ENCODE measurements around the gene NBAS. TPM values are rescaled to one million over a fixed set of nuclear protein-coding genes. Genes with fewer than 3 reads are reported as not detected.
A peak's percentile ranks its signal among the peaks of the same experiment; 100 is the strongest.

Gene NBAS
- total RNA-seq, 1 experiment from 2014 or later: 27.9 TPM

DNA sequence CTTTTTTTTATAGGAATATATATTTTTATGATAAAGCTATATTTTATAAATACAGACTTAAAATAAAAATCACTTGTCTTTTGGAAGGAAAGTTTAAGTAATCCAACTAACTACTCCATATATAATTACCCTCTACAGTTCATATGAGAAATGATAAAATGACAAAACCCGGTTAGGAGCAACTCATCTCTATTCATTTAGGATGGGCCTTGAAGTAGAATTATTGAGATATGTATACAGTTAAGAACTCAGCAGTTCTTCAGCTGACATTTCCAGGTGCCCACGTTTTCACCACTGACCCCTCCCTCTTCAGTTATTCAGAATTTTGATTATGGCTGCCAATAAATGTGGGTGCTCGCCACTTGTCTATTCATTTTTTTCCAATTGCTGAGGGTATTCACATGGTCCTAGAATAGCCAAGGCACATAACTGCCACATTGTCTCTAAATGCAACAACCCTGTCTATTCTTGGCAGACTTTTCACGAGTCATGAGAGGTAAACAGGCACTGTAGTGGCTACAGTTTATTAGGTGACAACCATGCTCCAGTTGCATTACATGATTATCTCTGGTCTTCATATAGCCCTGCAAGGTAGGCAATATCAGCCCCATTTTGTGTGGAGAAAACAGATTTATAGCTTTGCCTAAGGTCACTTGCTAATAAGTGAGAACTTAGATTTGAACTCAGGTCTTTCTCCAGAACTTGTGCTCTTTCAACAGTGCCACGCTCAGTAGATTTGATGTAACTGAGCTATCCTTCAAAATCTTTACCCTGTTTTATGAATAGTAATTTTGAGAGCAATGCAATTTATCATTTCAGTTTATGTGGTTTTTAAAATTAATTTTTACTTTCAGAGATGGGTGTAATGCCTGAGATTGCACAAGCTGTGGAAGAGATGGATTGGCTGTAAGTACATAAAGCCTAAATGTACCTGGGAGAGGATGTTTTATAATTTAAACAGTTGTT lies 33.4 kb upstream of the NBAS start:
- no peak overlapping the region for H3K4me3 ChIP-seq
- H3K9me3 ChIP-seq: no peaks in the 10 kb centered on the region
- H3K27me3 ChIP-seq: no peaks in the 10 kb centered on the region
- DNase-seq: no peak
- H3K36me3 ChIP-seq: peaks cover 57% of the 10 kb centered on the region

DNA sequence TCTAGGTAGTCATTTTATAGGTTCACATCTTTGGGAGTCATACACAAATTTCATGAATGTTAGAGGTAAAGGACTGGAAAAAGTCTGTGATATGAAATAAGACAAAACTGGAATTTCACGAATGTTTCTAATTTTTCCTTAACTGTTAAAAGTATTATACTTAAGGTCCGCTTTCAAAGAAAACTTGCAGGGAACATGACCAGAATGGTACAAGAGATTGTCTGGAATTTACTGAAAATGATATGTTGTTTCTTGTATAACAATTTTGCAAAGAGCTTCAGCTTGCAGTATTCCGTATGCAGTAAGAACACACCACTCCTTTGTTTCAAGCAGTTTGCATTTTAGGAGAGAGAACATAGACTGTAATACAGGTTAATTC lies 32.2 kb upstream of the NBAS start:
- Histone ChIP-seq H3K4me3 (peak overlapping the region; percentile 93), H3K27me3 (no peaks in the 10 kb centered on the region), H3K36me3 (peaks cover 48% of the 10 kb centered on the region), H3K9me3 (no peaks in the 10 kb centered on the region)
- no peak for DNase-seq

DNA sequence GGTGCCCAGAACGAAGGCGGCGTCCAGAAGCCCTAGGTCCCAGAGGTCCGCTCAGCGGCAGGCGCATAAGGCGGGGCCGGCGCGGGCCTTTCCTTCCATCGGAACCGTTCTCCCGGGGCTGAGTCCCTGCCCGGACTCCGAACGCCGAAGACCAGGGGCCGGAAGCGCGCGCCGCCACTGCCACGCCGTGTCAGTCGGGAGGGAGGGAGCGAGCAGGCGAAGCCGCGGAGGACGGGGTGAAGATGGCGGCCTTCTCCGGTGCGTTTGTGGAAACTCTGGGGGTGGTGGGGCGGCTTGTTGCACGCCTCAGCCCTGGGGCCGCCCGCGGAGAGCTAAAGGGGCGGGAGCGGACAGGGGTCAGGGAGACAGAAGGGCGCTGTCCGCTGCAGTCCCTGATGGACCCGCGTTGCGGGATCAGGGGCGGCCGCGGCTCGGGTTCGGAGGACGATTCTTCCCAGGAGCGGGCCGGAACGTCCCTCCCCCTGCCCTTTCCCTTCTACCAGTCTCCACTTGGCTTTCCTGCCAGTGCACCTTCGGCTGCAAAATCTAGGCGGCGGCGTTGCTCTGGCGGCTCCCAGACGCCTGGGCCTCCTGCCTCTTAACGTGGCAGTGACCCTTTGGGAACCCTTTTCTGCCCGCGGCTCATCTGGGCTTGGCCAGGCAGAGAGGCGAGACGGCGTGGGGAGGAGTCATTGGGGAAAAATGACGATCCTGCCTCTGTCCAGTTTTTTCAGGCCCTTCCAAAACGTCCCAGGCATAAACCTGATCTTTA lies 30.7 kb upstream of the NBAS start, which contains the start of gene DDX1:
DDX1 (plus strand) TSS at position 177 of the 772 bp plus-strand sequence; CDS start at position 243, 66 bp downstream.
- peaks cover 34% of the 10 kb centered on the region for H3K36me3 ChIP-seq
- no peaks in the 10 kb centered on the region for H3K9me3 ChIP-seq
- H3K4me3 ChIP-seq: peak within 1 kb of the TSS; percentile 93
- no peaks in the 10 kb centered on the region for H3K27me3 ChIP-seq
- peak; percentile 81 for DNase-seq

DNA sequence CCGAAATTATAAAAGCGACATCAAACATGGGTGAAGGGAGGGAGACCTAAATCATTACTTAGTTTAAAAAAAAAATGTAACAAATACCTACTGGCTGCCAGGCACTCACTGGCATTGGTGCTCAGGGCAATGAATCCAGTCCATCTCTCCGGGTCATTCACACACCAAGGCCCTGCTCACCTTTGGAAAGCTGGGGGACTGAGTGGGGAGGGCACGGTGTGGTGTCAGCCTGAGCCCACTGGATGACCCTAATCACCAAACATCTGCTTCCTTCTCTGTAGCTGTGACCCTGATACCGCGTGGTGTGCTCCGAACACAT lies 30.2 kb upstream of the NBAS start:
- no peak for DNase-seq
- Histone ChIP-seq H3K9me3 (no peaks in the 10 kb centered on the region), H3K36me3 (peaks cover 29% of the 10 kb centered on the region), H3K4me3 (peak overlapping the region; percentile 93), H3K27me3 (no peaks in the 10 kb centered on the region)

DNA sequence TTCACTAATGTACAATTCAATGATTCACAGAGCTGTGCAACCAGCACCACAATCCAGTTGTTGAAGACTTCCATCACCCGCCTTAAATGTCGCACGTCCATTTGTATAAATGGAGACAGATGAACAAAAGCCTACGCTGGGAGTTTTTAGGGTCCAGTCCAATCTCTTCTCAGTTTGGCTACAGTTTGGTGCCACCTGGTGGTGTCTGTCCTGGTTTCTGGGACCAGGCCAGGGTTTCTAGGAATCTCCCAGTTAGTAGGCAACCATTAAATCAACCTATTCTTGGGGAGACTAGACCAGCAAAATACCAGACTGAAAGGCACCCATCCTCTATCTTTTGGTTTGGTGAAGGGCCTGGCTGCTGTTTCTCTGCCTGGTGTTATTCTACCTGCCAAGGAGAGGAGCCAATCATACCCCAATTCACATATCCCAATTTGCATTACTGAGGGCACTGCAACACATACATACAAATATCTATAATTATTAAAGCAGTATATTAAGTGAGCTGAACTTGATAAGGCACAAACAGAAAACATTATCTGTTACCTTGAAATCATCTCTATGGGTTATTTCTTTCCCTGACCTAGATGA lies 27.3 kb upstream of the NBAS start:
- Histone ChIP-seq H3K9me3 (no peaks in the 10 kb centered on the region), H3K36me3 (peaks cover 10% of the 10 kb centered on the region; the same call in 1 of the 2 replicates), H3K27me3 (no peaks in the 10 kb centered on the region), H3K4me3 (no peak overlapping the region)
- DNase-seq: peak; percentile 16

DNA sequence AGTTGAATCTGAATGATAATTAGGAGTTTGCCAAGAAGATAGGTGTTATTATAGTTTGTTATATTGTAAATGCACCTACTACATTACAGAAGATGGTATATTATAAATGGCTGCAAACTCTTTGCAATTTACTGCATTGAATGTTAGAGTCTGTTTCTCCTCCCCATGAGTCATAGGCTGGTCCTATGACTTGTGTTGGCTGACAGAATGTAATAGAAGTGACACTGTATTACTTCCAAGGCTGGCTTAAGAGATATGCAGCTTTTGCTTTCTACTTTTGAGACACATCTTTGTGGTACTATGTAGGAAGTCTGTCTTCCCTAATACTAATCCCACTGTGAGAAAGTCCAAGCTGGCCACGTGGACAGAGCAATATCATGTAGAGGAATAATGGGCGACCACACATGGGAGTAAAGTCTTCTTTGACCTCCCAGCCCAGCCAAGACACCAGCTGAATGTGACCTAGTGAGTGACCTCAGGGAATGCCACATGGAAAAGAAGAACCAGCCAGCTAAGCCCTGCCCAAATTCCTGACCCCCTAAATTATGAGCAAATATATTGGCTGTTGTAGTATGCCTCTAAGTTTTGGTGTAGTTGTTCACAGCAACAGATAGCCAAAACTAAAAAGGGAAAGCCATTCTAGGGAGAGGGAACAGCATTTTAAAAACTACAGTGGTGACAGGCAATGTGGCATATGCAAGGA lies 23.8 kb upstream of the NBAS start:
- H3K36me3 ChIP-seq: no peaks in the 10 kb centered on the region
- H3K27me3 ChIP-seq: no peaks in the 10 kb centered on the region
- H3K4me3 ChIP-seq: no peak overlapping the region
- H3K9me3 ChIP-seq: no peaks in the 10 kb centered on the region
- DNase-seq: no peak

DNA sequence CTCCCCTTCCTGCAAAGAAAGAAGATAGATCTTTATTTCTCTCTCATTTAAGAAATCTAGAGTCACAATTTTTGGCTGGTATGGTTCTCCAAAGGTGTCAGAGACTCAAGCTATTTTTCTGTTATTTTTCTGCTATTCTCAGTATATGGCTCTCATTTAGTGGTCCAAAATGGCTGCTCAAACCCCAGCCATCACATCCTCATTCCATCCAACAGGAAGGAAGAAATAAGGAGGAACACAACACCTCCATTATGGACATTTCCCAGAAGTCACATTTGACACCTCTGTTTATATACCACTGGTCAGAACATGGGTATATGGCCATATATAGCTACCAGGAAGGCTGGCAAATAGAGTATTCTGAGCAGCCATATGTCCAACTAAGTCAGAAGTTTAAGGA lies 23.2 kb upstream of the NBAS start:
- Histone ChIP-seq H3K36me3 (no peaks in the 10 kb centered on the region), H3K27me3 (no peaks in the 10 kb centered on the region), H3K9me3 (no peaks in the 10 kb centered on the region), H3K4me3 (no peak overlapping the region)
- DNase-seq: no peak

DNA sequence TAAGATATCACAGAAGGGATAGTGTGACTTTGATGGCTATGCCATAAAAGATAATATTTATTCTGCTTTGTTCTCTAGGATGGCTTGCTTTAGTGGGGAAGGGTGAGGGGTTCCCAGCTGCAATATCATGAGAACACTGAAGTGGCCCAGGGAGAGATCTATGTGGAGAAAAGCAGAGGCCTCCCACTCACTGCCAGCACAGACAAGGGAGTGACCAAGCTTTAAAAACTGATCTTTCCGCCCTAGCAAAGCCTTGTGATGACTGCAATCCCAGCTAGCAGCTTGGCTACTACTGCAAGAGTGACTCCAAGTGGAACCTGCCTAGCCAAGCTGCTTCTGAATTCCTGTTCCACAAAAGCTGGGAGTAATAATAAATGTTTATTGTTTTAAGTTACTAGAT lies 22.7 kb upstream of the NBAS start:
- H3K4me3 ChIP-seq: no peak overlapping the region
- H3K9me3 ChIP-seq: no peaks in the 10 kb centered on the region
- no peak for DNase-seq
- no peaks in the 10 kb centered on the region for H3K36me3 ChIP-seq
- no peaks in the 10 kb centered on the region for H3K27me3 ChIP-seq

DNA sequence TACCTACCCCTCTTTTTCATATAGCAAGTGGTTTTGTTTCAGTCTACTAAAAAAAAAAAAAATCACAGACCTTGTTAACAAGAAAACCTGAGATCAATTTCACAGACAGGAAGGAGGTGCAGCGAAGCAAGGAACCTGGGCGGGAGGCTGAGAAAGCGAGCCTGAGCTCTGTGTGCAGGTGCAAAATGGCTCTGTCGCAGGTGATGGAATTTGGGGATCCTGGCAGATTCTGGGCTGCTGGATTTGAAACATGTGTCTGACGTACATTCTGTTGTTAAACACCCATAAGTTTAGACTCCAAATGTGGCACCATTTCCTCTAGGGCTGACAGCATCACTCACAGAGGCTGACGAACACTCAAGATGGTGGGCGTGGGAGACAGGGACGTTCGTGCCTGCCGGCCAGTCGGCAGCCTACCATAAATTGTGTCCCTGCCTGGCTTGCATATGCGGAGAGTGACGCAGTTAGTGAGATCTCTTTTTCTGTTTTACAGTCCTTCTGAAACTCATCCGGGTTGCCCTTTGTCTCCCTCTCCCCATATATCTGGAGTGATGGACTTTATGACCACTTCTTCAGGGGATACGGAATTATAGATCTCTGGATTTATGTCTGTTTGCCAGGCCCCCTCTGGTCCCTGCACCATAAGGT lies 21.7 kb upstream of the NBAS start:
- Histone ChIP-seq H3K36me3 (no peaks in the 10 kb centered on the region), H3K4me3 (no peak overlapping the region), H3K9me3 (no peaks in the 10 kb centered on the region), H3K27me3 (no peaks in the 10 kb centered on the region)
- no peak for DNase-seq

DNA sequence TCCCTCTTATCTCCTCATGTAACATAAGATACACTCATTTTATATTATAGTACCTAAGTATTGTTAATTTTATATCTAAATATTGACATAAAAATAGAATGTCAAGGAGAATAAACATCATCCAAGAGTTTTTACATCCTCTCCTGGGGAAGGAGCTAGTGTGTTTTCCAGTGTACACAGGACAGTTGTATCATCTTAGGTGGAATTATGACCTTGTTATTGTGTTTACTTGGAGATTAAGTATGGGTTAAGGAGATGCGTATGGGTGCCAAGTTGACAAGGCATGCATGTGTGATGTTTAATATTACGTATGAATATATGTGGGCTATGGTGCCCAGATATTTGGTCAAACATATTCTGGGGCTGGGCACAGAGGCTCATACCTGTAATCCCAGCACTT lies 19.3 kb upstream of the NBAS start:
- H3K9me3 ChIP-seq: no peaks in the 10 kb centered on the region
- no peak for DNase-seq
- H3K36me3 ChIP-seq: no peaks in the 10 kb centered on the region
- H3K27me3 ChIP-seq: no peaks in the 10 kb centered on the region
- no peak overlapping the region for H3K4me3 ChIP-seq

DNA sequence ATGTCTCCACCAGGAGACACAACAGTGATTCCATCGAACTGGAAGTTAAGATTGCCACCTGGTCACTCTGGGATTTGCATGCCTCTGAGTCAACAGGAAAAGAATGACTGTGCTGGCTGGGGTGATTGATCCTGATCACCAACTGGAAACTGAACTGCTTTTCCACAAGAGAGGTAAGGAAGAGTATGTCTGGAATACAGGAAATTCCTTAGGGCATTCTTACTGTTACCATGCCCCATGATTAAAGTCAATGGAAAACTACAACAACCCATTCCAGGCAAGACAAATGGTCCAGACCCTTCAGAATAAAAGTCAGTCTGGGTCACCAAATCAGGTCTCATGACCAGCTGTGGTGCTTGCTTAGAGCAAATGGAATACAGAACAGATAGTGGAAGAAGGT lies 18.5 kb upstream of the NBAS start:
- Histone ChIP-seq H3K36me3 (no peaks in the 10 kb centered on the region), H3K4me3 (no peak overlapping the region), H3K9me3 (no peaks in the 10 kb centered on the region), H3K27me3 (no peaks in the 10 kb centered on the region)
- no peak for DNase-seq

DNA sequence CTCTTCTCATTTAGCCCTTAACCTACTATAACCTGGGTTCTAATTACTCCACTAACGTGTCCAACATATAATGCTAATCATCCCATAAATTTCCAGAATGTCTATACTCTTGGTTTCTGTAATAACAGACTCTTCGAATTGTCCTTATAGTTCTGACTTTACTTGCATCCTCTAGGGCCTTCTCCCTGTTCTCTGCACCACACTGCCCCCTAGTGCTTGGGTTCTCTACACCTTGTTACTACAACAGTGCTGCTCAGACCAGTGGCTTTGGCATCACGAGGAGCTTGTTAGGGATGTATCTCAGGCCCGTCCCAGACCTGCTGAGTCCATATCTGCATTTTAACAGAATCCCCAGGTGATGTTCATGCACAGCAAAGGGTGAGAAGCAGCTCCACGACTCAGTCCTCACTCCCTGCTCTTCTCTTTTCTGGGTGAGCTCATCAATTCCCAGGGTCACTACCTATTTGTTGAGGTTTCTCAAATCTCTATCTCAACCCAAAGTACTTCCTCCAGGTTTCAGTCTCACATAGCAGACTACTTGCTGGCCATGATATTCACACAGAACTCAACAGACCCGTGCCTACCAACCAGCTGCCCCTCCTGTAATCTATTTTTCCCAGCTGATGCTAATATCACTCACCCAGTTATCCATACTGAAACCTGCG lies 16.1 kb upstream of the NBAS start:
- no peak overlapping the region for H3K4me3 ChIP-seq
- H3K27me3 ChIP-seq: no peaks in the 10 kb centered on the region
- DNase-seq: peak; percentile 72
- no peaks in the 10 kb centered on the region for H3K36me3 ChIP-seq
- H3K9me3 ChIP-seq: no peaks in the 10 kb centered on the region

DNA sequence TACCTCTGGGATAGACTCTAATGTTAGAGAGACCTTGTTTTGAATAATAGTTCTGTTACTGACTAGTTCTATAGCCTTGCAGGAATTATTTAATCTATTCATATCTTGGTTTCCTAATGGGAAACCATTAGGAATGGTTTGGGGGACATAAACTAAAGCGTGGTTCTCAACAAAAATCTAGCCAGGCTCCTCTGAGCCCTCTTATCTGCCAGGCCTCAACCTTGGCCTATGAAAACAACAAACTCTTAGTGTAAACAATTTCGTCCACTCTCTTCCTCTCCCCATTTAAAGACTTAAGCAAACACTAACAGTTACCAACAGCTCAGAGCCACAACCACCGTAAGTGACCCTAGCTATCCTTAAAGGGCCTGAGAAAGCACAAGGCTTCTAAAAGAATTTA lies 10.6 kb upstream of the NBAS start:
- DNase-seq: no peak
- Histone ChIP-seq H3K9me3 (no peaks in the 10 kb centered on the region), H3K4me3 (no peak overlapping the region), H3K27me3 (no peaks in the 10 kb centered on the region), H3K36me3 (no peaks in the 10 kb centered on the region)

DNA sequence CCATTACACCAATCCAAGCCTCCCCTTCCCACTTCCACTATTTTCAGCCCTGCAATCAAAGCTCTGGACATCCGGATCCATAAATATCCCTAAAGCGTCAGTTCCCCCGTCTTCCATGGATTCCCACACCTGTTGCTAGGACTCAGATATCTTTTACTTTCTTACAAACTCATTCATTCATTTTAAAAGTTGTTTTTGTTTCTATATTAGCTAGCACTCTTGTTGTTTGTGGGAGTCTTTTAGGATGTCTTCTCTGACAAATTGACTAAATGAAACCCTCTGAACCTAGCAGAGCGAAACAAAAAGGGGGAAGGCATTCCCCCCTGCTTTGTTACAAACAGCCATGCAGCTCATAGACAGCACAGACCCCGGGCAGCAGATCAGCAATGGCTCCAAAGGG lies 9.0 kb upstream of the NBAS start:
- Histone ChIP-seq H3K36me3 (no peaks in the 10 kb centered on the region), H3K4me3 (no peak overlapping the region), H3K9me3 (no peaks in the 10 kb centered on the region), H3K27me3 (no peaks in the 10 kb centered on the region; the same call in 1 of the 2 replicates)
- no peak for DNase-seq

DNA sequence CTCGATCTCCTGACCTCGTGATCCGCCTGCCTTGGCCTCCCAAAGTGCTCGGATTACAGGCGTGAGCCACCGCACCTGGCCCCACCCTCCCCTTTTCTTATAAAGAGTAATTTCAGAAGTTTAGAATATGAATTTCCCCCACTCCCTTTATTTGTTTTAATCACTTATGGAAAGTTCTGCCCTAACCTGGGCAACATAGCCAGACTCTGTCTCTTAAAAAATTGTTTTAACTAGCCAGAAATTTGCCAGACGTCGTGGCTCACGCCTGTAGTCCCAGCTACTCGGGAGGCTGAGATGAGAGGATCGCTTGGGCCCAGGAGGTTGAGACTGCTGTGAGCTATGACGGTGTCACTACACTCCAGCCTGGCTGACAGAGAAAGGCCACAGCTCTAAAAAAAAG lies 7.7 kb upstream of the NBAS start:
- H3K36me3 ChIP-seq: no peaks in the 10 kb centered on the region
- H3K4me3 ChIP-seq: no peak overlapping the region
- H3K27me3 ChIP-seq: no peaks in the 10 kb centered on the region; the same call in 1 of the 2 replicates
- DNase-seq: no peak
- H3K9me3 ChIP-seq: no peaks in the 10 kb centered on the region

DNA sequence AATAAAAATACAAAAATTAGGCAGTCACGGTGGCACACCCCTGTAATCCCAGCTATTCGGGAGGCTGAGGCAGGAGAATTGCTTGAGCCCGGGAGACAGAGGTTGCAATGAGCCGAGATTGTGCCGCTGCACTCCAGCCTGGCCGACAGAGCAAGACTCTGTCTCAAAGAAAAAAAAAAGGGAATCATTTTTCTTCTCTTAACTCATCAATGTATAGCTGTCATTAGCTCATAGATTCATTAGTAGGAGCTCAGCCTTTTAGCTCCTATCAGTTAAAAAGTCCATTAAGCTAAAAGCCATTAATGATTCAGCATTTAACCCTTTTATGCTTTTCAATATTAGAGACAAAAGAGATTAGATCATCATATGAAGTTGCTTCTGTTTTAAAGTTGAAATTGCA lies 5.8 kb upstream of the NBAS start:
- no peak for DNase-seq
- H3K36me3 ChIP-seq: no peaks in the 10 kb centered on the region
- H3K9me3 ChIP-seq: no peaks in the 10 kb centered on the region
- H3K4me3 ChIP-seq: no peak overlapping the region
- no peaks in the 10 kb centered on the region; the same call in 1 of the 2 replicates for H3K27me3 ChIP-seq
